ENCODE data around the gene CFAP45.
A peak's percentile ranks its signal among the peaks of the same experiment; 100 is the strongest.
"Not testable (repeated sequence)": the region's sequence is repeated elsewhere in the genome, so short reads cannot be mapped to it uniquely, and the experiment has no call there.

The CFAP45 gene

DNA sequence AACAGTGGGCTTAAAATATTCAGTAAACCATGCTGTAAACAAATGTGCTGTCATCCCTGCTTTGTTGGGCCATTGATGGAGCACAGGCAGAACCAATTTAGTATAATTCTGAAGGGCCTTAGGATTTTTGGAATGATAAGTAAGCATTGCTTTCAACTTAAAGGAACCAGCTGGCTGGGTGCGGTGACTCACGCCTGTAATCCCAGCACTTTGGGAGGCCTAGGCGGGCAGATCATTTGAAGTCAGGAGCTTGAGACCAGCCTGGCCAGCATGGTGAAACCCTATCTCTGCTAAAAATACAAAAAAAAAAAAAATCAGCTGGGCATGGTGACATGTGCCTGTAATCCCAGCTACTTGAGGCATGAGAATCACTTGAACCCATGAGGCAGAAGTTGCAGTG, 4.1 kb upstream of the CFAP45 start:
- not testable (repeated sequence) for DNase-seq (ENCODE audit: low spot score)

DNA sequence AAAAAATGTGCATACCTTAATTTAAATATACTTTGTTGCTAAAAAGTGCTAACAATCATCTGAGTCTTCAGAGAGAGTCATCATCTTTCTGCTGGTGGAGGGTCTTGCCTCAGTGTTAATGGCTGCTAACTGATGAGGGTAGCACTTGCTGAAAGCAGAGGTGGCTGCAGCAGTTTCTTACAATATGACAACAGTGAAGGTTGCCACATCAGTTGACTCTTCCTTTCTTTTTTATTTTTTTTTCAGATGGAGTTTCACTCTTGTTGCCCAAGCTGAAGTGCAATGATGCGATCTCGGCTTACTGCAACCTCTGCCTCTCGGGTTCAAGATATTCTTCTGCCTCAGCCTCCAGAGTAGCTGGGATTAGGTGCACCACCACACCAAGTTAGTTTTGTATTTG, 2.6 kb upstream of the CFAP45 start:
- no peak for DNase-seq (ENCODE audit: low spot score)

DNA sequence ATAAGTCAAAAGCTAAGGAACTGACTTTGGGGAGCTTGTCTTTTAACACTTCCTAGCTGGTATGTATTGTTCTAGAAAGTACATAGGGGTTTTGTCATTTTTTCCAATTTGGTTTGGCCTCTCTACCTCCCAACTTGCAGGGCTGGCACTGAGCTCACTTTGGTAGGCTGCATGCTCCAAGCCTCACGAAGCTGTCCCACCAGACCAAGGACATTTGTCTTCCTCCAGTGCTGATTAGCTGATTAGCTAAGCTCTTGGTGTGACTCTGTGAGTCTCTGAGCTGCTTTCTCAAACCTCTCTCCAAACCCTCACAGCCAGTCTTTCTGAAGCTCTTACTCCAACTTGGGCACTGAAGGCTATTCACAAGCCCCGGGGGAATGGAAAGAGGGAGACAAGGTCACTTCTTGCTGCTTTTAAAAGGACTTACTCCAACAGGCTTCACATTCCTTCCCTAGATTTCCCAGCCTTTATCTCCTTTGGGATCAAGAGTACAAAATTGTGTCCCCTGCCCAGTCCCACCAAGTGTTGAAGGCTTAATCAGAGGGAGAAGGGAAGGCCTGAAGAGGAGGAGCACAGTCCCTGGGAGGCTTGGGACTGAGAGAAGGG, 893 bp upstream of the CFAP45 start:
- no peak for DNase-seq (ENCODE audit: low spot score)

DNA sequence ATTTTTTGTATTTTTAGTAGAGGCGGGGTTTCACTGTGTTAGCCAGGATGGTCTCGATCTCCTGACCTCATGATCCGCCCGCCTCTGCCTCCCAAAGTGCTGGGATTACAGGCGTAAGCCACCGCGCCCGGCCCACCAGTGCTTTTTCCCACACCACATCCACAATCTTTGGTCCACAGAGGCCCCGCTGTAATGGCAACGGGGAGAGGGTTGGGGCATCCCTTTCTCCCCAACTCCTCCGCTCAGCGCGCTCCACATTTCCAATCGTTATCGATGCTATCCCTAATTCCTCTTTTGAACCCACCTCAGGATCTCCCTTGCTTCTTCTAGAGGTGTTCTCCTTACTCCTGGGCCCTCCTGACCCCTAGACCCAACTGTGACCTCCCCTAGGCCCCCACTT, 331 bp downstream of the CFAP45 start:
- DNase-seq (ENCODE audit: low spot score) = not testable (repeated sequence)

DNA sequence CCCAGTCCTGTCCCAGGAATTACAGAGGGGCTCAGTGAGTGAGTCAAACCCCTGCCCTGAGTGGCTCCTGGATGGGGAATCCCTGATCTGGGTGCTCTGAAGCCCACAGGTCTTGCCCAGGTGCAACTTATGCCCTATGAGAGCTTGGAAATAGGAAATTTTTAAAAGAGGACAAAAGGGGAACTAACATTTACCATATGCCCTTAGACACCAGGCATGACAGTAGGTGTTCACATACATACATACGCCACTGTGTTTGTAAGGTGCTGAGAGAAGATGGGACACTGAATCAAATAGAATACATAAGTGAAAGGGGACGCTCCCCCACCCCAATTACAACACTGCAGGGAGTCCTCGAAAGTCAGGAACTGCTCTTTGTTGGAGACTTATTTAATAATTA, 1.4 kb downstream of the CFAP45 start:
- DNase-seq (ENCODE audit: low spot score) = no peak

DNA sequence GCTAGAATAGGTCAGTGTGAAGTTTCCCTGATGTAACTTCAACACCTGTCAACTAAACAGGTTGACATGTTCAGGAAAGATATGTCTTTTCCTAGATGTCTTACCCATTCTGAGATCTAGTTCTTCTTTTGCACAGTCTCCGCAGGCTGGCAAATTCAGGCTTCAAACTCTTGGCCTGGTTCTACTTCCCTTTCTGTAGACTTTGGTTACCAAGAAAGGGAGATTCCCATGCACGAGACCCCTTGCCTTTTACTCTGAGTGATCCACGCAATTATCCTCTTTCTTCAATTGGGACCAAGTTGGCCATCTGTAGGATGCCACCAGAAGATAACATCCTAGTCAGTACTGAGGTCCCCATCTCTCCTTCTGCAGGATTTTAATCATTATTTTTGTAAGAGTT, 2.0 kb downstream of the CFAP45 start:
- DNase-seq (ENCODE audit: low spot score) = no peak

DNA sequence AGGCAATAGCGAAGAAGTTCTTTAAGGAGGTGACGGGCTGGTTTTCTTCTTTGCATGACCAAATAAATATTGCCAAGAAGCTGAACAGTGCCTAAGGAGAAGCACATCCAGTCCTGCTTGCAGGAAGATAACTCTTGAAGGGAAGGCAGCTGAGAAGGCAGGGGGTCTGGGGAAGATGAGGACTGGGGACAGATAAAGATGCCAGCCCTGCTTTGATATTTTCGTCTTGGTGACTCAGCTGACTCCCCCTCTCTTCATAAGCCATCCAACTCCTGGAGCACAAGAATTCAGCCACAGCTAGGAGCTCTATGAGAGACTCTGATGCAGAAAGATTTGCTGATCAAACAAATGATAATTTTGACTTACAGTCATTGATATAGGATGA, 3.4 kb downstream of the CFAP45 start:
- DNase-seq (ENCODE audit: low spot score) = no peak

DNA sequence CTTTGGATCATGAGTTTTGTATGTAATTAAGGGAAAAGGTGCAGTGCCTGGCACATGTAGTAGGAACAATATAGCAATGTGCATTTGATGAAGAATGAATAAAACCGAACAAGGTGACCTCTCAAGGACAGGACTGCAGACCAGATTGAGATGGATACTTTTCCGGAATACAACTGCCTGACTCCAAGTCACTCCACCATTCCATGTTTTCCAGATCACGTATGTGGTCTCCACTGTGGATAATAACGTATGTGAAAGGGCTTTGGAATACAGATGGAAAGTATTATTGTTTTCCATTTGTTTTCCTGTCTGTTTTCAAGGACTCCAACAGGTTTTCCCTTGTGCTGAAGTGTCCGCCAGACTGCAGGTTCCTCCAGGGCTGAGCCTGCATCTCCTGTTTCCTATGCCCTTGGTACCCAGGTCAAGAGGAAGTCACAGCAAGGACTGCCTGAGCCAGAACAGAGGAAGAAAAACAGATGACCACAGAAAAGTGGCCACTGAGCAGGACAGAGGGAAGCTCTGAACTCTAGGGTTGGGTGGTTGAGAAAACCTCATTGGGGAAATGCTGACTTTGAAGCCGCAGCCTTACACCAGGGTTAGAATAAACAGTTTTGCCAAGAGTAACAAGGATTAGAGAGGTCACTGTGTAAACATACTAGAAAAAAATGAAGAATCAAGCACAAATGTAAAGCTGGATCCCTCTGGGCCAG, 4.0 kb downstream of the CFAP45 start:
- no peak for DNase-seq (ENCODE audit: low spot score)

DNA sequence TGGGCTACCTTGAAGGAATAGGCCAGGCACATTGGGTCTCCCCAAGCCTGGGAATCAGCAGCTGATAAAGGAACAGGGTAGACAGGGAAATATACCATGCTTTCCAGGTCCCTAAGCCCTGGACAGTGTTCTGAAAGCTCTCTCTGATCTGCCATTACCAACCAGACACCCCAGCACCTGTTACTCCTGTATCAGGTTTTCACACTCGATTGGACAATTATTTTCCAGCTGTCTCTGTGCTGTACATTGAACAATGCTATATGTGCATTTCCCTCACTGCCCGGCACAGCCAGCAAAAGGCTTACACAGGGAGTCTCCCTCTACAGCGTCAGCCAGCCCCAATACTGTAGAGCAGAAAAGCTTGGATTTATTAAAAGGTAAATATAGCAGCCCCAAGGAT, 4.7 kb downstream of the CFAP45 start:
- DNase-seq (ENCODE audit: low spot score) = no peak

DNA sequence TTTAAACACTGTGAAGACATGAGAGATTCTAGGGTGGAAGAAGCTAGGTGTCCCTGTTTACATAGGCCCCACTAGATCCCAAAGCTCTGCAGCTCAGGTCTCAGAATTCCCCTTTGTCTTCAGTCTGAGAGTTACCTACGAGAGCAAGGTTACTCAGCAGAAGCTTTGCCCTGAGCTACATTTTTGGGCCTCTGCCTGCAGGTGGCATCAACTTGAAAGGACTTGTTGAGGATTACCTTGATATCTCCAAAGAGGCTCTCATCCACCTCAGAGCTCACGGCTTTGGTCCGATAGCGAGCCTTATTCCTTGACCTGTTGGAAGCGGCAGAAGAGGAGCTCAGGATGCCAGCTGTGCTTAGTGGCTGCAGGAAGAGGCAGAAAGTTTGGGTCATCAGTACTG, 7.0 kb downstream of the CFAP45 start:
- no peak for DNase-seq (ENCODE audit: low spot score)

DNA sequence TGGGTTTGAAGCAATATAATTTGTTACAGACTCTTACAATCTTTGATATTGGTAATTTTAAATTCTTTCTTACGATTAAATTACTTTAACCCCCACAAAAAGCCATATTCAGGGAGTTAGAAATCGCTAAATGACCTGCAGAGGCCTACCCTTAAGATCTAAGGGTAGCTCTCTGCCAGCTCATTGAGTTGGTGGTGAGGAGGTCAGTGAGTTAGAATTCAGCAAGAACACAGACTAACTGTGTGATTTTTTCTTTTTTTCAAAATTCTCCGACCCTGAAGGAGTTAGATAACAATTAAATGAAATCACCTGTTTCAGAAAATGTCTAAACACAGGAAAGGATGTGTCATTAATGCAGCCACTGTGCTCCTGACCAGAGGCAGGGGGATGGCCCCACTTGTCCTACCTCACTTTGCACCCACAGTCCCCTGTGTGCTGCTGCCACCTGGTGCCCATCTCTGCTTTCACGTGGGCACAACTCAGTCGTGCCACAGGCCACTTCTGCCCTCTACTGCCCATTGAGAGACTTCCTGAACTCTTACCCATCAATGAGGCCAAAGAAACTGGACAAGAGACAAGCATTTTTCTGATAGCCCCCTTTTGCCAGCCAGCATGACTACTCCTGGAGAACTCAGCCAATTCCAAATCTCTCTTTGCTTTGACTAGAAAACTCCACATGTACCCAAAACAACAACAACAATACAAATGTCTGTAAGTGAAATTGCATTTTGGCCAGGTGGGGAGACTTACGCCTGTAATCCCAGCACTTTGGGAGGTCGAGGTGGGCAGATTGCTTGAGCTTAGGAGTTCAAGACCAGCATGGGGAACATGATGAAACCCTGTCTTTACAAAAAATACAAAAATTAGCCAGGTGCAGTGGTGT, 8.4 kb downstream of the CFAP45 start:
- DNase-seq (ENCODE audit: low spot score) = peak; percentile 92

DNA sequence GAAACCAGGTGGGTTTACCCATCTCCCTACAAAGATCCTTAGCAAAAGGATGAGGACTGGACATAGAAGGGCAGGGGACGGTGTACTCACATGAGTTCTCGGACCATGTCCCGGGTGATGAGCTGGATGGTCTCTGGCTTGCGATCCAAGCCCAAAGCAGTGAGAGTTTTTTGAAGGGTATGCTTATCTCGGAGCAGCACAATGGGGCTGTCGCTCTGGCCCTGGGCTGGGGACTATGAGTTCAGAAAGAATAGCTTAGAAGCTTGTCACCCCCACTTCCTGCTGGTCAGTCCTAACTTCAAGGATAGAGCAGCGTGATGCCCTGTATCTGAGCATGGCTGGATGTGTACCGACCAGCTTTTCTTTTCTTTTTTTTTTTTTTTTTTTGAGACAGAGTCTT, 9.6 kb downstream of the CFAP45 start:
- DNase-seq (ENCODE audit: low spot score) = peak; percentile 68

DNA sequence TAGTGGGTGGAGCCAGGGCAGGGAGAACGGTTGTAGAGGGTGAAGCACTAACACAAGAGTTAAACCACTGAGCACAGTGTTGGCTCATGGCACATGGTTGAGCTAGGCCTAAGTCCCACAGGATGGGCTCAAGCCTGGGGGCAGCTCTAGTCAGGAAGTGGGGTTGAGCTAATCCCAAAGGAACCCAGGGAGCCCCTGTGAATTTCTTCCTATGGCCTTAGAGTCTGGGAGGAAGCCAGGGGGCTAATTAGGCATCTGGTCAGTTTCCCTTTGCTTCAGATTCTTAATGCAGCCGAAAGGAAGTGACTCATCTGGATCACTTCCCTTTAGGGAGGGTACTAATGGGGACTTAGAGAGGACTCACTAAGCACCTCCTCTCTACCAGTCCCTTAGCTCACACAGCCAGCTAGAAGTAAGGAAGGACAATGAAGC, 10.1 kb downstream of the CFAP45 start:
- DNase-seq (ENCODE audit: low spot score) = peak; percentile 95

DNA sequence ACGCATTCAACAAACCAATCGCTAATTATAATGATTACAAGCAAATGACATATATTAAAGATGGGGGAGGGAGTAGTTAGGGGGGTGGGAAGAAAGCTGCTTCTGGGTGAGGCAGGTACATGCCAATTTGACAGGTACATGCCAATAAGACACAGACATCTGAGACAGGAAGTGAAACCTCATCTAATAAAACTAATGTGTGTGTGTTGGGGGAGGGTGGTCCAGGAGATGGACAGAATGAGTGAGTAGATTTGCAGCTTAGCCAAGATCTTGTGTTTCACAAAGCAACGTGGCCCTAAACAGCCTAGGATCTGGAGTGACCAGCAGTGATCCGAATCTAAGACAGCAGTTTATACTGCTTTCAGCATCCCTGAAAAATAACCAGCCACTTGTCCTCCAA, 10.8 kb downstream of the CFAP45 start:
- DNase-seq (ENCODE audit: low spot score) = no peak

DNA sequence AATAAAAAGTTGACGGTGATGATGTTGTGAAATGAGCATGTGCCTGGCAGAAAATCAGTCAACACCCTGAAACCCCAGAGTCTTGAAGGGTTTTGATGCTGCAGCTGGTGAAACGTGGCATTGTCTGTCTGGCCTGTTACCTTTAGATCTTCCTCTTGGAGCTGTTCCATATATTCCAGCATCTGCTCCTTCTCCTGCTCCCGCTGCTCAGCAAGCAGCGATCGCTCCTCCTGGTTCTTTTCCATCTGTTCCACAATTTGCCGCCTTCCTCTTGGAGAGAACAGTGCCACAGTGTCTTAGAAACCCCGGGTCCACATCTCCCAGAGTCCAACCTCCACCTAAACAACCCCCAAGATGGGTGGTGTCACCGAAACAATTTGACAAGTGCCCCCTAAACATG, 15.7 kb downstream of the CFAP45 start:
- no peak for DNase-seq (ENCODE audit: low spot score)

DNA sequence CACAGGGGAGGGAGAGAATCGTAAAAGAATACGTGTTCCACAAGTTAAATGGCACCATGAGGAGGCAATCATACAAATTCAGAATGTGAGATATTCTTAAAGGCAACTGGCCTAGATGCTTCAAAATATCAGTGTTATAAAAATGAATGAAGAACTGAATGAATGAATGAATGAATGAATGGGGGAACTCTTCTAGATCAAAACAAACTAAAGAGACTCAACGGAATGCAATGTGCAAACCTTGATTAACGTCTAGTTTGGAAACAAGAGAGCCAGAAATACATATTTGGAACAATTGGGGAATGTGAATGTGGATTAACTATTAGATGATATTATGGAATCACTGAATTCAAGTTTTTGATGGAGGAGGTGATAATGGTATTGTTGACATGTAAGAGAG, 16.8 kb downstream of the CFAP45 start:
- no peak for DNase-seq (ENCODE audit: low spot score)

DNA sequence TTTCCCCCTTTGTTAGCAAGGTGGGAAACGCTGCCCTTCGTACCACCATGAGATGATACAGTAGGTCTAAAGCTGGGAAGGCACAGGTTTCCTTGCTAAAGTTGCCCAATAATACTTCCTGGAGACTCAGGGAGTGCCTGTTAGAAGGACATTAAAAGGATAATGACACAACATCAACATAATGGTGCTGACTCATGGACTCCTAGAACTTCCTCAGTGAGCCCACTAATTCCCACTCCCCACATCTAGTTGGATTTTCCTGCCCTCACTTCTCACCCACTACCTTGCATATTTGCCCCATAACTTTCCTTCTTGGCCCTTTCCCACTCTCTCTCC, 17.5 kb downstream of the CFAP45 start:
- DNase-seq (ENCODE audit: low spot score) = peak; percentile 20

DNA sequence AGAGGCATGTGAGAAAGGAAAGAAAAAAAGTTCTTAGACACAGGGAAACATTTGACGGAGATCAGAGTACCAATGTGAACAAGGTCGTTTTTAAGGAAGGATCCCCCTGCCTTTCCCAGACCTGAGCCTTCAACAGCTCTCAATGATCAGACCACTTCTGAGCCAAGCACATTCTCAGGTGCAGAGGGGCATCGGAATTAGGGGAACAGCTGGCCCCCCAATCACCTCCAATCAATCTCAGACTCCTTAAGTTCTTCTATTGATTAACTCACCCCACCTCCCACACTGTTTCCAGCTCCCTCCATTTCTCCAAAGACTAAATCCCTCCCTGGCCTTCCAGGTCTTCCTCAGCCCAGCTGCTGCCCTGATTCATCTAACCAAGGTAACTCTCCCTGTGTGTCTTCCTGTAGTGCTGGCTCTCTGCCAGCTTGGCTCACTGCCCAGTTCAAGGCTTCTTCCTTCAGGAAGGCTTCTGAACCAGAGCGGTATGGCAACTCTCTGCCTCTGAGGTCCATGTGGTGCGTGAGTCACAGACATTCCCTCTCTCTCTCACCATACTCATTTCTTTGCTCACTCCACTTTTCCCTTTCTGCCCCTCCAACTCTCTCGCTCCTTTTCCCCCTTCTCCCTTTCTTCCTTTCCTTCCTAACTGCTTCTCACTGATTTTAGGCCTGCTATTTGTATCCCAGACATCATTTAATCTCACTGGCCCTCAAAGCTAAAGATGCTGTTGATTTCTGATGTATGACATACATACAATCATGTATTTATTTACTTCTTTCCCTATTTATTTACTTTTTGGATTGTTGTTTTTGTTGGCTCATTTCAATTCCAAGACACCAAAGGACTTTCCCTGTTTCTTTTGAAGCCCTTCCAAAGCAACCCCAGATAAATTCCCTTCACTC, 18.1 kb downstream of the CFAP45 start:
- DNase-seq (ENCODE audit: low spot score) = peak; percentile 62

DNA sequence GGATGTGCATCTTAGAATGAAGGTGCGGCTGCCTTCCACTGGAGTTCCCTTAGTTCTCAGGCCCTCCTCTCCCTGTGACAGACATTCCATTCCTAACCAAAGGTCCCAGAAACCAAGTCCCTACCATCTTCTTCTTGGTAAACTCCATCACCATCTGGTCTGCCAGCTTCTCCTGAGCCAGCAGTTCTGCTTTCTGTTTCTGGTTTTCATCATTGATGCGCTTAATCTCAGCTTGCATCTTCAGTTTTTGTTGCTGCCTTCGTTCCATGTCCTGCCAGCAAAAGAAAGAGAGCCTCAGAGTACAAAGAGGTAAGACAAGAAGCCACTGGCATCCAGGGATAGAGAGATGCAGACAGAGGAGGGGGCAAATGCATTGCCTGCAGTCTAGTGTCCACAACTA, 19.5 kb downstream of the CFAP45 start:
- DNase-seq (ENCODE audit: low spot score) = no peak

DNA sequence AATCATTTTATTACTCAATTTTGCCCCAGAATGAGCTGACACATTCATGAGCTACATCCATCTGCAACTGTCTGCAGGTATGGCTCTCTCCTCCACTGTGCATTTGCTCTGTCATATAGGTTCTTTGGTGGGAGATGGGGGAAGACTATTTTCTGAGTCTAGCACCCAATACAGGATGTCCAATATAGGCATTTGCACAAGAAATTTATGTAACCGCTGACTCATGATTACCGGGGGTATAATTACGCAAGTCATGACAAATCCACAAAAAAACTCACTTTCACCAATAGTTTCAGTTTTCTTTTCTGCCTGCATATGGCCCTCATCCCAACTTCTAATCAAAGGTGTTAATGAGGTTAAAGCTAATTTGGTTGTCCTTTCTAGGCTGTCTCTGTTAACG, 20.0 kb downstream of the CFAP45 start:
- peak; percentile 65 for DNase-seq (ENCODE audit: low spot score)

DNA sequence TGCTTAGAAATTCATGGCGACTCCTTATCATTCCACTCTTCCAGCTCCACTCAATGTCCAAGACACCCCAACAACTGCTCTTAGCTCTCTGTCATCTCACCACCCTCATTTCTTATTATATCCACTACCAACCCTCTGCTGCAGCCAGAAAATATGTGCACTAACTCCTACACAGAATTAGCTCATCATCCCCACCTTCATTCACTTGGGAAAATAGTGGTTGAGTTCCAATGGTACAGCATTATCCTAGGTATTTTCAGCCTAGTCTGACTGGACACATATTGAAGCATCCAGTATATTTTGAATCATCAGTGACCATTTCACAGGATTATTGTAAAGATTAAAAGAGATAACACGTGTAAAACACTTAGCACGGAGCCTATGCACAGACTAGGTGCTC, 20.8 kb downstream of the CFAP45 start:
- DNase-seq (ENCODE audit: low spot score) = no peak
